K562 (cell line): Measurements from ENCODE around the gene LRRC47. TPM values are rescaled to one million over a fixed set of nuclear protein-coding genes. Genes with fewer than 3 reads are reported as not detected.

Experiments
- CBFB ChIP-seq: sonication (generic); formaldehyde crosslinking; IDR thresholded peaks from 2 replicates; pipeline ENCODE4 v1.4.0; 2020; ENCODE audit warnings: mild to moderate bottlenecking, missing genetic modification reagents
- CHD7 ChIP-seq: fragments of 200-600 bp; sonication (generic); IDR thresholded peaks from one replicate; pipeline ENCODE4 v1.6.1; 2012; ENCODE audit warnings: mild to moderate bottlenecking, low read depth, low read length, inconsistent platforms
- HDAC6 ChIP-seq: IDR thresholded peaks from 2 replicates; pipeline ENCODE4 v1.6.1; 2012; ENCODE audit warnings: low read depth, mild to moderate bottlenecking, control low read depth, inconsistent platforms, low read length, moderate library complexity
- HMGXB4 ChIP-seq: sonication (generic); formaldehyde crosslinking; IDR thresholded peaks from 2 replicates; pipeline ENCODE4 v1.8.1; 2023; ENCODE audit warnings: mild to moderate bottlenecking, missing genetic modification reagents
- MYNN ChIP-seq, 2 experiments: sonication (generic); formaldehyde crosslinking in 1 of 2; IDR thresholded peaks; 2 replicates each; pipeline versions ENCODE4 v1.5.0 to v1.6.1; 2016 to 2020; ENCODE audit warnings: antibody characterized with exemption in 1 of 2, missing genetic modification reagents in 1 of 2
- NCOA1 ChIP-seq: fragments of 450-650 bp; IDR thresholded peaks from 2 replicates; pipeline ENCODE4 v1.6.1; 2016; ENCODE audit warnings: low read depth
- POLR2A ChIP-seq: fragments of 450-650 bp; conservative IDR thresholded peaks from 2 replicates; pipeline ENCODE4 v1.6.1; 2016
- POLR2G ChIP-seq: fragments of 200-400 bp; formaldehyde crosslinking; IDR thresholded peaks from 2 replicates; pipeline ENCODE4 v1.6.1; 2017; ENCODE audit warnings: low read depth, mild to moderate bottlenecking, antibody characterized with exemption, low read length, moderate library complexity
- SRF ChIP-seq, 2 experiments: fragments of 250-450, 450-650 bp in 1 of 2; sonication (Bioruptor Pico) in 1 of 2; sonication (generic) in 1 of 2; formaldehyde crosslinking; IDR thresholded peaks; 2 replicates each; pipeline versions ENCODE4 v1.5.0 to v1.5.1; 2020 to 2022; ENCODE audit warnings: mild to moderate bottlenecking in 1 of 2, missing genetic modification reagents in 1 of 2
- SUPT5H ChIP-seq: fragments of 450-650 bp; IDR thresholded peaks from 2 replicates; pipeline ENCODE4 v1.6.1; 2016
- ZNF436 ChIP-seq: fragments of 250-450, 450-650 bp; sonication (Bioruptor Pico); formaldehyde crosslinking; IDR thresholded peaks from 2 replicates; pipeline ENCODE4 v1.7.0; 2020; ENCODE audit warnings: mild to moderate bottlenecking
- ZNF740 ChIP-seq, 3 experiments: fragments of 200-800 bp in 1 of 3; sonication (Bioruptor generic) in 1 of 3; sonication (generic) in 1 of 3; formaldehyde crosslinking in 1 of 3; IDR thresholded peaks; 2 replicates each; pipeline versions ENCODE4 v1.6.1 to v1.8.0; 2016 to 2022; ENCODE audit warnings: mild to moderate bottlenecking in 2 of 3, missing compliant biosample characterization in 2 of 3, missing genetic modification characterization in 2 of 3, missing genetic modification reagents in 1 of 3
- ZNF830 ChIP-seq: fragments of 250-450 bp; sonication (Bioruptor Pico); IDR thresholded peaks from 2 replicates; pipeline ENCODE4 v1.5.0; 2021; ENCODE audit warnings: mild to moderate bottlenecking
- polyA plus RNA-seq, 8 experiments: library from polyadenylated mRNA; depleted of rRNA in 4 of 8; stranded (reverse) in 5 of 8; unstranded in 3 of 8; fragments of >200 nt; fragmentation: Nextera tagmentation in 2 of 8; fragmentation: Illumina TruSeq in 1 of 8; extraction: Ambion mirVana in 2 of 8; extraction: Trizol in 1 of 8; gene quantifications; 2 replicates each; pipeline versions ENCODE4 v1.2.1 to v1.2.3, GENCODE V29; 2011 to 2014; ENCODE audit warnings: inconsistent platforms in 1 of 8, missing spikeins in 1 of 8
- total RNA-seq, 7 experiments: library from RNA; depleted of rRNA in 6 of 7; stranded (reverse); fragments of >200 nt in 6 of 7; fragmentation: Illumina TruSeq in 2 of 7; extraction: Trizol in 2 of 7; gene quantifications; 2 replicates each; pipeline versions ENCODE4 v1.2.1 to v1.2.3, GENCODE V29; 2011 to 2021; ENCODE audit warnings: low replicate concordance in 1 of 7

LRRC47 gene
- total and polyA plus RNA-seq, 9 of the 15 experiments (the other 6 are each of a cell fraction or from before 2014, with no cell fraction given), result 4.6 to 68.0 (median 35.9) TPM

GRCh38 chr1:3778590-3779264 is 17.6 kb downstream of the LRRC47 start (continued):
- TF ChIP-seq CHD7, result peak; percentile 18
- TF ChIP-seq SUPT5H, result 0 out of 2 replicates have a peak, but pooled peaks have one; percentile 3
- peak; percentile 45 for TF ChIP-seq POLR2A
- TF ChIP-seq ZNF830 (CRISPR knock-in tag), result 0 out of 2 replicates have a peak, but pooled peaks have one; percentile 3
- TF ChIP-seq HDAC6, result peak; percentile 53; the same call in 1 of the 2 replicates
- TF ChIP-seq POLR2G, result peak; percentile 80
- no peak for TF ChIP-seq HMGXB4 (CRISPR knock-in tag)
- no peak for TF ChIP-seq NCOA1
- no peak for TF ChIP-seq ZNF740 (CRISPR knock-in tag; IDR thresholded peaks at IDR 0.05)
- TF ChIP-seq ZNF740 (tag; IDR thresholded peaks at IDR 0.05), result no peak
- peak; percentile 18; the same call in 1 of the 2 replicates for TF ChIP-seq MYNN (IDR thresholded peaks at IDR 0.05)
- no peak for TF ChIP-seq MYNN (CRISPR knock-in tag; IDR thresholded peaks at IDR 0.05)
- TF ChIP-seq CBFB (CRISPR knock-in tag), result no peak
- TF ChIP-seq SRF (CRISPR knock-in tag; IDR thresholded peaks at IDR 0.05), result 0 out of 4 replicates have a peak, but pooled peaks of 1 of the 2 experiments have one; percentile 35
- 0 out of 2 replicates have a peak, but pooled peaks have one; percentile 8 for TF ChIP-seq ZNF436 (CRISPR knock-in tag)
